EL (cell line): ENCODE results near the gene KLRC2.
"Not testable (repeated sequence)": the region's sequence is repeated elsewhere in the genome, so short reads cannot be mapped to it uniquely, and the experiment has no call there.

Experiments
- DNase-seq: peaks from one replicate; pipeline ENCODE4 v3.0.0-alpha.2; 2016

Gene KLRC2

GRCh38 chr12:10404798-10405197, 31.0 kb downstream of the KLRC2 start:
- no peak for DNase-seq

GRCh38 chr12:10400829-10401228, 35.0 kb downstream of the KLRC2 start:
- no peak for DNase-seq

- DNase-seq, result no peak
Observed at GRCh38 chr12:10398168-10398567, 37.6 kb downstream of the KLRC2 start.

GRCh38 chr12:10397296-10397695, 38.5 kb downstream of the KLRC2 start:
- no peak for DNase-seq

GRCh38 chr12:10396176-10396575, 39.6 kb downstream of the KLRC2 start:
- DNase-seq, result not testable (repeated sequence)

GRCh38 chr12:10395390-10395998, 40.3 kb downstream of the KLRC2 start:
- peak; percentile 92 for DNase-seq

- DNase-seq, result not testable (repeated sequence)
Observed at GRCh38 chr12:10394531-10395152, 41.2 kb downstream of the KLRC2 start.

GRCh38 chr12:10393291-10393690, 42.5 kb downstream of the KLRC2 start:
- no peak for DNase-seq

- peak; percentile 90 for DNase-seq
Observed at GRCh38 chr12:10392394-10392930, 43.3 kb downstream of the KLRC2 start.

GRCh38 chr12:10390991-10391390, 44.8 kb downstream of the KLRC2 start:
- not testable (repeated sequence) for DNase-seq

- DNase-seq, result no peak
Observed at GRCh38 chr12:10389904-10390303, 45.9 kb downstream of the KLRC2 start, which contains the start of gene KLRK1. Gene KLRK1 (minus strand): TSS chr12:10390041. CDS start chr12:10388810, 1,231 bp downstream.

GRCh38 chr12:10388624-10389413, 47.0 kb downstream of the KLRC2 start:
- DNase-seq, result no peak

GRCh38 chr12:10387498-10387897, 48.3 kb downstream of the KLRC2 start:
- DNase-seq, result not testable (repeated sequence)

- DNase-seq, result no peak
Observed at GRCh38 chr12:10386857-10387256, 49.0 kb downstream of the KLRC2 start.

- DNase-seq, result peak; percentile 80
Observed at GRCh38 chr12:10385166-10385613, 50.6 kb downstream of the KLRC2 start.

- DNase-seq, result no peak
Observed at GRCh38 chr12:10384191-10384590, 51.6 kb downstream of the KLRC2 start.

- no peak for DNase-seq
Observed at GRCh38 chr12:10381928-10382628, 53.7 kb downstream of the KLRC2 start.
